Lower leg skin (tissue), 4 donors: ENCODE measurements around the gene CLEC16A. TPM values are rescaled to one million over a fixed set of nuclear protein-coding genes. Genes with fewer than 3 reads are reported as not detected.

Experiments used
- DNase-seq, 2 donors: peaks; one replicate each; pipeline ENCODE4 v3.0.0-alpha.2; 2019; ENCODE audit warnings: low spot score in 2 of 2
- H3K4me3 ChIP-seq: fragments of 200-600 bp; sonication (generic); 2 replicates; pipeline ENCODE4 v1.5.1; 2017; ENCODE audit warnings: mild to moderate bottlenecking, low read depth; ENCODE audit not compliant: poor library complexity, severe bottlenecking
- POLR2A ChIP-seq, 2 donors: fragments of 450-650 bp; IDR thresholded peaks; one replicate each; pipeline ENCODE4 v1.6.1; 2016 to 2017; ENCODE audit warnings: antibody characterized with exemption in 2 of 2, mild to moderate bottlenecking in 1 of 2, moderate library complexity in 1 of 2
- WGBS, 2 donors: methylation state at CpG; one replicate each; pipeline ENCODE4 v1.1.5; 2018; 5-methylcytosine and 5-hydroxymethylcytosine counted together
- intact Hi-C: fragments of 100-400 bp; cut with DNase I; formaldehyde crosslinking; loops from one replicate; pipeline ENCODE4 v1.15.0; 2023; ENCODE audit warnings: low total_unique reads
- total RNA-seq, 4 donors: library from RNA; depleted of rRNA; stranded (reverse); fragments of >200 nt; gene quantifications; one replicate each; pipeline ENCODE4 v1.1.0, GENCODE V29; 2016
- TF ChIP-seq, protein P1 (sequence below), 3 donors: fragments of 450-650 bp; IDR thresholded peaks; one replicate each; pipeline ENCODE4 v1.5.1; 2016; ENCODE audit warnings: antibody characterized with exemption in 3 of 3, mild to moderate bottlenecking in 3 of 3, moderate library complexity in 2 of 3

The CLEC16A gene
- total RNA-seq, 4 donors from 2014 or later = 26.8 to 30.0 (median 29.5) TPM

DNA sequence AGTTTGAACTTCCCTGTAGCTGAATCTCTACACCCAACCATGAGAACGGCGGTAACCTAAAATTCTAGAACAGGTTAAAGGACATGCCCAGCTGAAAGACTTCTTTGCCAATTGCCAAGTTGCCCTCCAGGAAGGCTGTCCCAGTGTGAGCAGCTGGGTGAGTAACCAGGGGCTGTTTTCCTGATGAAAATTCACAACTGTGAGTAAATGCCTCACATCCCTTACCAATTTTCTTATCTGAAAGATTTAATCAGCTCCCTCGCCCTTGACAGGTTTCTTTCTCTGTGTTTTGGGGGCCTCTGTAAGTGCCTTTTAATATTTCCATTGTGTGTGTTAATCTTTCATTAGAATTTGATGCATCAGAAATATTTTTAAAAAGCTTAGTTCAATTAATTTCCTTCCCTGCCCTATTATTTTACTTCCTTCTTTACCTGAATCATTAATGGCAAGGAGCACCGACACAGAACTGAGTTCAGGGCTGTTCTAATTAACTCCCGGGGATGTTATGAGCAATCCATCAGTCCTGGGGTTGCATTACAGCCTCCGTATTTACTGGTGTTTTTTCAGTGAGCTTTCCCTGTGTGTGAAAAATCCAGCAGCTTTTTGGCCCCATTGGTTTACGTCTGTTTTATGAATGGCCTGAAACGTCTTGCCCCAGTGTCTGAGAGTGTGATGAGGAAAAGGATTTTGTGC is 152.9 kb downstream of the CLEC16A start:
- DNase-seq = no peak
- 52 to 74% methylated on average over 8 of the region's 8 CpGs for whole genome bisulfite sequencing, 2 donors
- intact Hi-C loops = no loop called here

DNA sequence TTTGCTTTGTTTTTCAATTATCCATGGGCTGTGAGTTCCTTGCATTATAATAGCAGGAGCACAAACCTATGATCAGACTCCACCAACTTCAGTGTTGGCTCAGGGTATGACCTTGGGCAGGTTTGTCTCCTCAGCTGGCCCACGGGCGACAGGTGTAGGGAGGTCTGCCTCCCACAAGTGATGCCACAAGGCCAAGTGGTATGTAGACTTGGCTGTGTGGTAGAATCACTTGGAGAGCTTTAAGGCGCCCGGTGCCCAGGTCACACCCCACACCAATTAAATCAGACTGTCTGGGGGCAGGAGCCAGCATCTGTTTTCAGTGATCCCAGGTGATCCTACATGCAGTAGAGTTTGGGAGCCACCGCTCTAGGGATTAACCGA is 153.4 kb downstream of the CLEC16A start:
- intact Hi-C loops = no loop called here
- DNase-seq = no peak
- TF ChIP-seq, protein P1, sequence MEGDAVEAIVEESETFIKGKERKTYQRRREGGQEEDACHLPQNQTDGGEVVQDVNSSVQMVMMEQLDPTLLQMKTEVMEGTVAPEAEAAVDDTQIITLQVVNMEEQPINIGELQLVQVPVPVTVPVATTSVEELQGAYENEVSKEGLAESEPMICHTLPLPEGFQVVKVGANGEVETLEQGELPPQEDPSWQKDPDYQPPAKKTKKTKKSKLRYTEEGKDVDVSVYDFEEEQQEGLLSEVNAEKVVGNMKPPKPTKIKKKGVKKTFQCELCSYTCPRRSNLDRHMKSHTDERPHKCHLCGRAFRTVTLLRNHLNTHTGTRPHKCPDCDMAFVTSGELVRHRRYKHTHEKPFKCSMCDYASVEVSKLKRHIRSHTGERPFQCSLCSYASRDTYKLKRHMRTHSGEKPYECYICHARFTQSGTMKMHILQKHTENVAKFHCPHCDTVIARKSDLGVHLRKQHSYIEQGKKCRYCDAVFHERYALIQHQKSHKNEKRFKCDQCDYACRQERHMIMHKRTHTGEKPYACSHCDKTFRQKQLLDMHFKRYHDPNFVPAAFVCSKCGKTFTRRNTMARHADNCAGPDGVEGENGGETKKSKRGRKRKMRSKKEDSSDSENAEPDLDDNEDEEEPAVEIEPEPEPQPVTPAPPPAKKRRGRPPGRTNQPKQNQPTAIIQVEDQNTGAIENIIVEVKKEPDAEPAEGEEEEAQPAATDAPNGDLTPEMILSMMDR (IDR thresholded peaks at IDR 0.05) = no peak
- no peak for TF ChIP-seq POLR2A (IDR thresholded peaks at IDR 0.05)
- 69 to 84% methylated on average over 5 to 6 of the region's 6 CpGs for WGBS, 2 donors
- no peak overlapping the region for H3K4me3 ChIP-seq

More for the DNA sequence above, 152.9 kb downstream of the CLEC16A start:
- no peak overlapping the region for H3K4me3 ChIP-seq
- TF ChIP-seq, protein P1 (IDR thresholded peaks at IDR 0.05) = no peak
- no peak for TF ChIP-seq POLR2A (IDR thresholded peaks at IDR 0.05)

DNA sequence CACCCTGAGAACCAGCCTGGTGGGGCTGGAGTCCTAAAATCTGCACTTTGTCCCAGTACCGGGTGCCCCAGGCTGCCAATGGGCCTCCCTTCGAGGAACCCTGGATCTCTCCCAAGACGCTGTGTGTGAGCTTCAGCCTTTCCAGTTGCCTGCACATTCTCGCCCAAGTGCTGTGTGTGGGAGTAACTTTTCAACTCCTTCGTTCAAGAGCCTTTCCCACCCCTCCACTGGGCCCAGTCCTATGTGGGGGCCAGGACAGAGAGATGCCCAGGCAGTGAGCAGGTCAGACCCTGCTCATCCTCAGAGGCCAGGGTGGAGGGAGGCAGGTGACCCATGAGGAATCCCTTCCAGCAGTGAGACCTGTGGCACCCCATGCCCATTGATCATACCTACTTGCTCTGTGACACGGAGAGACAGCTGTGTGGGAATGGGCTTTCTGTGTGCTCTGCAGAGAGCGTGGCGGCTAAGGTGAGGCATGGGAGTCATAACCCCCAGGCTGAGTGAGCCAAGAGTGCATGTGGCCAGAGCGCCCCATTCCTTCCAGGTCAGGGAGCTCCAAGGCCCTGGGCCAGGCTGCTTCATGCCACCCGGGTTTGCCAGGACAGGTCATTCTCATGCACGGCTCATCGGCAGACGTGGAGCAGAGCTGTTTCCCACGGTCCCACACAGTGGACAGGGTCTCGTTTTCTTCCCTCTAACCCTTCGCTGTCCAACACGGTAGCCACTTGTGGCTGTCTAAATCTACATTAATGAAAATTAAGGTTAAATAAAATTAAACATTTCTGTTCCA is 154.4 kb downstream of the CLEC16A start:
- H3K4me3 ChIP-seq = no peak overlapping the region
- WGBS, 2 donors = 78 to 88% methylated on average over 14 to 17 of the region's 17 CpGs
- DNase-seq = no peak
- TF ChIP-seq POLR2A (IDR thresholded peaks at IDR 0.05) = no peak
- TF ChIP-seq, protein P1 (IDR thresholded peaks at IDR 0.05) = no peak
- intact Hi-C loops = no loop called here

DNA sequence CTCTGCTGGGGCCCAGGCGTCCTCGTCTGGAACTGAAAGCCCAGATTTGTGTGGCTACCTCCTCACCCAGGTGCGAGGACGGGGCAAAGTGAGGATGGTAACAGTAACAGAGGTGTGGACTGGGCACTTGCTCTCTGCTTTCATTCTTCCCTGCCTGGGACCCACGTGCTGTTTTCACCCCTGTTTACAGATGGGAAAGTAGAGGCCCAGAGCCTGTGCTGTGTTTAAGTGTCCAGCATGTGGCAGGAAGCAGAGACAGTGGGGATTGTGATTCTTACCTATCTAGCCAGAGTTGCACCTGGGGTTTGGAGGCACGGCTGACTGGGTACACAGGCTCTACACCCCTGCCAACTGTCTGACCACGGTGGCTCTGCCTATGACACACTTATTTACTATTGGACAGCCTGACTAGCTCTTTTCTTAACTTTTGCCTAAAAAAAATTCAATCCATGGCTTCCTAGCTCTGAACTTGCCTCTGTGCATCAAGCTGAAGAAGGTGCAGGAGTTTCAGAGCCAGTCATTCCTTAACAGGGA is 155.4 kb downstream of the CLEC16A start:
- intact Hi-C loops = loop anchor here (10.0 kb wide), 1 partner anchor 155 kb away; the partner anchor contains the start of gene SOCS1
- DNase-seq = no peak
- TF ChIP-seq POLR2A (IDR thresholded peaks at IDR 0.05) = no peak
- TF ChIP-seq, protein P1 (IDR thresholded peaks at IDR 0.05) = no peak
- H3K4me3 ChIP-seq = no peak overlapping the region
- WGBS, 2 donors = 80 to 82% methylated on average over 7 of the region's 7 CpGs

DNA sequence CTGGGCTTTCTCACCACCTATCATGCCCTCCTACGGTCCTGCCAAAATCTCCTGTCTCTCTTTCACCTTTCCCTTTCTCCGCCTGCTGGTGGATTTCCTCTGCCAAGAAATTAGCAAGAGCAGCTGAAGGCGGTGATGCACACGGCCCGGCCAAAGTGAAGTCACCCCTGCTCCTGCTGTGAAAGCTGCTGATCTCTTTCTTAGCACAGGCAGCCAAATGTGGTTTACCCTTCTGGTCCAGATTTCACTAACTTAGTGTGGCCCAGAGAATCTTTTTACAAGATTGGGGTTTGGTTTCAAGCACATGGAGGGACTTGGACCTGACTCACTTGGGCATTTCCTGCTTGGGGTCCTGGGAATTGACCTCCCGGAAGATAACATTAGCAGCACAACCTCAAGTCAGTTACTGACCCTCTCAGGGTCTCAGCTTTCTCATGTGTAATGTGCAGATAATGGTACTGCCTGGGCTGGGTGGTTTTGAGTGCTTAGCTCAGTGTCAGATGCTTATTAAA is 155.9 kb downstream of the CLEC16A start:
- intact Hi-C loops = loop anchor here (10.0 kb wide), 1 partner anchor 155 kb away; the partner anchor contains the start of gene SOCS1
- H3K4me3 ChIP-seq = no peak overlapping the region
- peak in 1 of 2 donors; percentile 46 for DNase-seq
- TF ChIP-seq, protein P1 (IDR thresholded peaks at IDR 0.05) = no peak
- no peak for TF ChIP-seq POLR2A (IDR thresholded peaks at IDR 0.05)
- WGBS, 2 donors = 17 to 41% methylated on average over 6 of the region's 6 CpGs
